ENCODE results near the gene CYB5RL. TPM values are rescaled to one million over a fixed set of nuclear protein-coding genes. Genes with fewer than 3 reads are reported as not detected.
A peak's percentile ranks its signal among the peaks of the same experiment; 100 is the strongest.

The CYB5RL gene
- total RNA-seq, 4 donors from 2014 or later = 4.8 to 6.7 (median 5.5) TPM

DNA sequence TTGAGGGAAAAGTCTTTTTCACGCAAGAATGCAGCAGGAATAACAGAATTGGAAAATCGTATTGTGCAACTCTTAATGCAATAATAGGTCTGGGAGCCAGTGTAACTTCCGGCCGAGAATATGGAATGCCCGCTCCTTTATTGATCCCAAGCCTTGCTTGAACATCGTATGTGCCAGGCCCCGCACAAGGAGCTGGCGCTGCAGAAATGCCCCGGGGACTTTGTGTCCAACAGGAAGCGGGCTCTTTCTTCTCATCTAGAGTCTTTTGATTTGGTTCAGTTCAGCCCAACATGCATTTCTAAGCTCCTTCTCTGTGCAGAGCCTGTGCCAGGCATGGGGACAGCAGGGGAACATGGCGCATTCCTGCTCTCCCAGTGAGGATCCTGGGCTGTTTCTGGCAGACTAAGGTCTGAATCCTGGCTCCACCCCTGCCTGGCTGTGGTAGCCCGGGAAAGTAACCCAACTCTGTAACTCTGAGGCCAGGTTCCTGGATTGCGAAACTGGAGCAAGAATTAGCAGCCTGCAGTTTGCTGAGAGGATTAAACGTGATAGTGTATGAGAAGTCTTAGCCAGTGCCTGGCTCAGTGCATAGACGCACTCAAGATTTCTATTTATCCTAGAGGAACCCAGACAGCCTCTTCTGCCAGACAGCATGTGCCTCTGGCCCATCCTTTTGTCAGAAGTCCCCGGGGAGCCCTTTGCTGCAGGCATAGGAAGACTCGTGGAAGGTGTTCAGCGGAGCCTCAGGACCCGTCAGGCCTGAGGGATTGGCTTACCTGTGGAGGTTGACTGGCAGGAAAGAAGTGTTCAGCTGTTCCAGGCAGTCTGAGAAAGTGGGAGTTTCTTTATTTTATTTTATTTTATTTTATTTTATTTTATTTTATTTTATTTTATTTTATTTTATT, 46.0 kb downstream of the CYB5RL start:
- Histone ChIP-seq H3K4me3 (no peak overlapping the region), H3K27me3 (no peaks in the 10 kb centered on the region)

DNA sequence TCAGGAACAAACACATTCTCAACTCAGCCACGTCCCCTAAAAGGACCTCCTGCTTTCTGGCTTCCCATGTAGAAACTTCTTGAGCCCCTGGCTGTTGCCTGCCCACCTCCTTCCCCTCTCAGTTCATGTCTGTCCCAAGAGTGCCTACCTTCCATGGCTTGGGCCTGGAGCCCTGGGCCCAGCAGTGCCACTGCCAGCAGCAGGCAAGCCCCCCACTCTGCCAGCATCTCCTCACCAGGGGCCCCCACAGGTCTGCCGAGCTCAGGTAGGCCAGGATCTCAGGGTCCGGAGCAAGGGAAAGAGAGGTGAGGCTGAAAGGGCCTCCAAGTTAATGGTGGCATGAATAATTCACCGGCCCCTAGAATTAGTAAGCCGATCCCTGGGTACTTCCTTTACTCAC, 47.1 kb downstream of the CYB5RL start, which contains the start of gene CDCP2:
CDCP2 (minus strand) TSS at position 305 of the 400 bp plus-strand sequence; CDS start at position 227, 78 bp downstream.
- no peaks in the 10 kb centered on the region for H3K27me3 ChIP-seq
- no peaks in the 10 kb centered on the region for H3K9me3 ChIP-seq
- H3K4me3 ChIP-seq = no peak within 1 kb of the TSS
- TF ChIP-seq POLR2A (IDR thresholded peaks at IDR 0.05) (no peak), EP300 (IDR thresholded peaks at IDR 0.05) (no peak)
- TF ChIP-seq, protein P1, sequence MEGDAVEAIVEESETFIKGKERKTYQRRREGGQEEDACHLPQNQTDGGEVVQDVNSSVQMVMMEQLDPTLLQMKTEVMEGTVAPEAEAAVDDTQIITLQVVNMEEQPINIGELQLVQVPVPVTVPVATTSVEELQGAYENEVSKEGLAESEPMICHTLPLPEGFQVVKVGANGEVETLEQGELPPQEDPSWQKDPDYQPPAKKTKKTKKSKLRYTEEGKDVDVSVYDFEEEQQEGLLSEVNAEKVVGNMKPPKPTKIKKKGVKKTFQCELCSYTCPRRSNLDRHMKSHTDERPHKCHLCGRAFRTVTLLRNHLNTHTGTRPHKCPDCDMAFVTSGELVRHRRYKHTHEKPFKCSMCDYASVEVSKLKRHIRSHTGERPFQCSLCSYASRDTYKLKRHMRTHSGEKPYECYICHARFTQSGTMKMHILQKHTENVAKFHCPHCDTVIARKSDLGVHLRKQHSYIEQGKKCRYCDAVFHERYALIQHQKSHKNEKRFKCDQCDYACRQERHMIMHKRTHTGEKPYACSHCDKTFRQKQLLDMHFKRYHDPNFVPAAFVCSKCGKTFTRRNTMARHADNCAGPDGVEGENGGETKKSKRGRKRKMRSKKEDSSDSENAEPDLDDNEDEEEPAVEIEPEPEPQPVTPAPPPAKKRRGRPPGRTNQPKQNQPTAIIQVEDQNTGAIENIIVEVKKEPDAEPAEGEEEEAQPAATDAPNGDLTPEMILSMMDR (IDR thresholded peaks at IDR 0.05) = no peak
- no peak within 1 kb of the TSS for H3K27ac ChIP-seq
- H3K4me1 ChIP-seq = peaks cover 0 to 8% (median 0%) of the 10 kb centered on the region in 4 donors
- 88 to 98% methylated on average over 5 of the region's 5 CpGs for WGBS, 2 donors
- H3K36me3 ChIP-seq = no peaks in the 10 kb centered on the region
- no peak for DNase-seq (ENCODE audit: low spot score in 2 of 2)

More for the DNA sequence above, 46.0 kb downstream of the CYB5RL start:
- no peak for TF ChIP-seq POLR2A (IDR thresholded peaks at IDR 0.05)
- TF ChIP-seq, protein P1 (IDR thresholded peaks at IDR 0.05) = no peak
- TF ChIP-seq EP300 (IDR thresholded peaks at IDR 0.05) = peak in 1 of 2 donors; percentile 16
- WGBS, 2 donors = 45 to 50% methylated on average over 19 of the region's 19 CpGs
- Histone ChIP-seq H3K9me3 (no peaks in the 10 kb centered on the region), H3K4me1 (peaks cover 0 to 8% (median 0%) of the 10 kb centered on the region in 4 donors), H3K27ac (peak overlapping the region in 1 of 4 donors; percentile 55), H3K36me3 (no peaks in the 10 kb centered on the region)
- peak in 1 of 2 donors; percentile 53 for DNase-seq (ENCODE audit: low spot score in 2 of 2)

DNA sequence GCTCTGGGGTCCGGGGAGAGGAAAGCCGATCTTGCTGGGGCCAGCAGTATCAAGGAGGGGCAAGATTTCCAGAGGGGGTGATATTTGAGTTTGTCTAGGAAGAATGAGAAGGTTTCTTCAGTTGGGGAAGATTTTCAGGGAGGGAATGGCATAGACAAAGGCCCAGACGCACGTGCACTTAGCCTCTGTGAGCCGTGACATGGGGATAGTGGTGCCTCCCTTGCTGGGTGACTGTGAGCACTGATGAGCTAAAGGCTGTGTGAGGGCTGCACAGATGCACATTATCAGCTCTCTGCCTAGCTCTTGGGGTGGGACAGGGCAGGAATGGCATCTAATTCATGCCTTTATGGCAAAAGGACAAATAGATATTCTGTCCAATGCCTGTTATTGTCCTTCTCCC, 48.8 kb downstream of the CYB5RL start:
- peaks cover 0 to 8% (median 0%) of the 10 kb centered on the region in 4 donors for H3K4me1 ChIP-seq
- no peak for DNase-seq (ENCODE audit: low spot score in 2 of 2)
- no peaks in the 10 kb centered on the region for H3K9me3 ChIP-seq
- H3K4me3 ChIP-seq = no peak overlapping the region
- no peaks in the 10 kb centered on the region for H3K27me3 ChIP-seq
- H3K36me3 ChIP-seq = no peaks in the 10 kb centered on the region
- TF ChIP-seq, protein P1 (IDR thresholded peaks at IDR 0.05) = no peak
- no peak for TF ChIP-seq POLR2A (IDR thresholded peaks at IDR 0.05)
- no peak for TF ChIP-seq EP300 (IDR thresholded peaks at IDR 0.05)
- H3K27ac ChIP-seq = no peak overlapping the region
- 65 to 68% methylated on average over 5 of the region's 5 CpGs for WGBS, 2 donors

Other genes starting within 250 kb of the CYB5RL start
- gene LDLRAD1, start 181.8 kb downstream of the CYB5RL start, total RNA-seq = not detected
- 100 to 1,000 TPM; 145 to 304 (median 189) TPM for gene TMEM59, start 146.8 kb downstream of the CYB5RL start, total RNA-seq
- gene TCEANC2, start 146.4 kb downstream of the CYB5RL start, total RNA-seq = 1 to 10 TPM; 3.0 to 9.0 (median 5.5) TPM
- gene CDCP2, start 47.0 kb downstream of the CYB5RL start, total RNA-seq = under 1 TPM in 2 of 4 donors, not detected in 2; 0.30 to 0.44 TPM
- 10 to 100 TPM; 39.5 to 60.6 (median 44.3) TPM for gene MRPL37, start 137 bp upstream of the CYB5RL start, total RNA-seq
- gene SSBP3, start 206.4 kb upstream of the CYB5RL start, total RNA-seq = 10 to 100 TPM; 32.0 to 70.2 (median 60.3) TPM